ENCODE data around the gene ACTC1. TPM values are rescaled to one million over a fixed set of nuclear protein-coding genes. Genes with fewer than 3 reads are reported as not detected.

Gene ACTC1
- total RNA-seq, 1 donor from 2014 or later = not detected

- Mint-ChIP-seq H3K4me1 (ENCODE audit: low read depth) (no peaks in the 10 kb centered on the region), H3K4me3 (no peak overlapping the region), H3K9me3 (no peaks in the 10 kb centered on the region), H3K27ac (no peak overlapping the region), H3K36me3 (ENCODE audit: low read depth) (no peaks in the 10 kb centered on the region), H3K27me3 (ENCODE audit: insufficient read depth) (peaks cover 5% of the 10 kb centered on the region)
- DNase-seq (ENCODE audit: low spot score) = no peak
- intact Hi-C loops (cut with micrococcal nuclease) = no loop called here
These were observed 26.8 kb downstream of the ACTC1 start for GRCh38 chr15:34768530-34768929.

DNA sequence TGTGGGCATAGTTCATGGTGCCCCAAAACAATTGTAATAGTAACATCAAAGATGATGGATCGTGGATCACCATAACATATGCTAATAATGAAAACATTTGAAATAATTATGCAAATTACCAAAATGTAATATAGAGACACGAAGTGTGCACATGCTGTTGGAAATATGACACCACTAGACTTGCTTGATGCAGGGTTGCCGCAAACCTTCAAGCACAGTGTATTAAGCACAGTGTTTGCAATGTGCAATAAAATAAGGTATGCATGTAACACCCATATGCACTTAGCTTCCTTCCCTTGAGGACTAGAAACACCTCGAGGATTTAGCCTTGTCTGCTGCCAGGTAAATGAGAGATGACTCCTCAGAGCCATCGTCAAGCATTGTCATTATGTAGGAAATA lies 29.6 kb downstream of the ACTC1 start:
- Mint-ChIP-seq H3K27me3 (ENCODE audit: insufficient read depth) (no peaks in the 10 kb centered on the region), H3K27ac (no peak overlapping the region), H3K9me3 (no peaks in the 10 kb centered on the region), H3K4me3 (no peak overlapping the region), H3K36me3 (ENCODE audit: low read depth) (no peaks in the 10 kb centered on the region), H3K4me1 (ENCODE audit: low read depth) (no peaks in the 10 kb centered on the region)
- intact Hi-C loops (cut with micrococcal nuclease) = no loop called here
- no peak for DNase-seq (ENCODE audit: low spot score)

DNA sequence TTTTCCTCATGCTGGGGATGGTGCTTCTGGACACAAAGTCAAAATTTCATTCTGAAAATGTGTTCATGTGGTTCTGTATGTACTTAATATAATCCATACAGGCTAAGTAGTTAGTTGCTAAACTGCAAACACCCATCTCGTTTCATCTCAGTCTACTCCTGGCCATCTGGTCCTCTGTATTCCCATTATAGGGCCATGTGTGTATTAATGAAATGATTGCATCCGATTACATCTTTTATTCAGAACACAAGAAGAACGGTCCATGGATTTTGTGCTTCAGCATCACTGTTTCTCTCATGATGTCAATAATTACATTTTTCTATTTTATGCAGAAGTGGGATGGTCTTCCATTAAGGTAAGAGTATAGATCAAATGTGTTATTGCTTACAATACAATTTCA lies 34.4 kb downstream of the ACTC1 start:
- no peak overlapping the region for H3K27ac Mint-ChIP-seq
- intact Hi-C loops (cut with micrococcal nuclease) = no loop called here
- peaks cover 19% of the 10 kb centered on the region for H3K27me3 Mint-ChIP-seq (ENCODE audit: insufficient read depth)
- H3K4me1 Mint-ChIP-seq (ENCODE audit: low read depth) = no peaks in the 10 kb centered on the region
- no peaks in the 10 kb centered on the region for H3K9me3 Mint-ChIP-seq
- H3K4me3 Mint-ChIP-seq = no peak overlapping the region
- H3K36me3 Mint-ChIP-seq (ENCODE audit: low read depth) = no peaks in the 10 kb centered on the region
- no peak for DNase-seq (ENCODE audit: low spot score)

DNA sequence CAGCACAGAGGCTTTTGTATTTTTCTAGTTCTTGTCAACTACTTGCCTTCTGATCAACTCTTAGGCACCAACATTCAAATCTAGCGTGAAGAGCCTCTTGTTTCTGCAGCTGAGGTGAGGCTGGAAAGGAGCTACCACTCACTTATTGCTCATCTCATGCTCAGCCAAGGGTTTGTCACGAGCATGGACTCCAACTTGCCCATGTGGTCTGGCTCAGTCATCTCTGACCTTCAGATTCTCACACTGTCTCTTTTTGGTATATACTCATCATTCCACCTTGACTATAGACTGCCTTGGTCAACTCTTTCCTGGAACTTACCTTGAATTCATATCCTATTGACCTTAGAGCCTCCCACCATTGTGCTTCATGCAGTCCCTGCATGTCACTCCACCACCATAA lies 35.4 kb downstream of the ACTC1 start:
- intact Hi-C loops (cut with micrococcal nuclease) = no loop called here
- Mint-ChIP-seq H3K4me3 (no peak overlapping the region), H3K27me3 (ENCODE audit: insufficient read depth) (peaks cover 27% of the 10 kb centered on the region), H3K4me1 (ENCODE audit: low read depth) (no peaks in the 10 kb centered on the region), H3K27ac (no peak overlapping the region), H3K36me3 (ENCODE audit: low read depth) (no peaks in the 10 kb centered on the region), H3K9me3 (no peaks in the 10 kb centered on the region)
- DNase-seq (ENCODE audit: low spot score) = no peak

DNA sequence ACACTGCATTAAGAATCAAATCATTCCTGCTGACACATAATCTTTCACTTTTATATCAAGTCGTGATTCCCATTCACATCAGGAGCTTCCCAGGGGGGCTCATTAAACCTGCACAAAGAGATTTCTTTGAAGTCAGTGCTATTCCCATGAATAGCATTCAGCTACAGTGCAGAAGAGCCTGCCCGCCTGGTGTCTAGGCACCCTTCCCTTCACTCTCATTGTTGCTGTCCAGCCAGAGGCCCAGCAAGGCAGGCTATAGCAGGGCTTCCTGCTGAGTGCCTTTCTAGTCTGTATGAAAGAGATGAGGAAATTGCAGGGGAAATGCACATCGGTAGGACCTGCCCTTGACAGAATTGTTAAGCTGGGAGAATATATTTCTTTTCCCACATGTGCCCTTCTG lies 36.0 kb downstream of the ACTC1 start:
- H3K36me3 Mint-ChIP-seq (ENCODE audit: low read depth) = no peaks in the 10 kb centered on the region
- H3K4me3 Mint-ChIP-seq = no peak overlapping the region
- no peaks in the 10 kb centered on the region for H3K4me1 Mint-ChIP-seq (ENCODE audit: low read depth)
- intact Hi-C loops (cut with micrococcal nuclease) = no loop called here
- H3K9me3 Mint-ChIP-seq = no peaks in the 10 kb centered on the region
- H3K27me3 Mint-ChIP-seq (ENCODE audit: insufficient read depth) = peaks cover 27% of the 10 kb centered on the region
- no peak for DNase-seq (ENCODE audit: low spot score)
- no peak overlapping the region for H3K27ac Mint-ChIP-seq

GRCh38 chr15:34757262-34757661 lies 38.1 kb downstream of the ACTC1 start:
- no peak overlapping the region for H3K4me3 Mint-ChIP-seq
- no peak for DNase-seq (ENCODE audit: low spot score)
- no peaks in the 10 kb centered on the region for H3K4me1 Mint-ChIP-seq (ENCODE audit: low read depth)
- no peak overlapping the region for H3K27ac Mint-ChIP-seq
- no peaks in the 10 kb centered on the region for H3K9me3 Mint-ChIP-seq
- intact Hi-C loops (cut with micrococcal nuclease) = no loop called here
- H3K27me3 Mint-ChIP-seq (ENCODE audit: insufficient read depth) = peaks cover 37% of the 10 kb centered on the region
- H3K36me3 Mint-ChIP-seq (ENCODE audit: low read depth) = no peaks in the 10 kb centered on the region

- H3K9me3 Mint-ChIP-seq = no peaks in the 10 kb centered on the region
These were observed 40.0 kb downstream of the ACTC1 start for GRCh38 chr15:34755419-34755773.

GRCh38 chr15:34754674-34755418 lies 40.5 kb downstream of the ACTC1 start, which contains the start of gene GJD2:
Gene GJD2, minus strand, starts transcription at chr15:34754998. Its CDS starts 510 bp downstream, at chr15:34754488.
- no peak within 1 kb of the TSS for H3K27ac Mint-ChIP-seq
- H3K27me3 Mint-ChIP-seq (ENCODE audit: insufficient read depth) = peaks cover 43% of the 10 kb centered on the region
- no peak for DNase-seq (ENCODE audit: low spot score)
- no peaks in the 10 kb centered on the region for H3K9me3 Mint-ChIP-seq
- H3K4me3 Mint-ChIP-seq = no peak within 1 kb of the TSS
- intact Hi-C loops (cut with micrococcal nuclease) = no loop called here
- no peaks in the 10 kb centered on the region for H3K4me1 Mint-ChIP-seq (ENCODE audit: low read depth)
- H3K36me3 Mint-ChIP-seq (ENCODE audit: low read depth) = no peaks in the 10 kb centered on the region

More at GRCh38 chr15:34755419-34755773, 40.0 kb downstream of the ACTC1 start:
- Mint-ChIP-seq H3K36me3 (ENCODE audit: low read depth) (no peaks in the 10 kb centered on the region), H3K27ac (no peak overlapping the region), H3K27me3 (ENCODE audit: insufficient read depth) (peaks cover 43% of the 10 kb centered on the region), H3K4me1 (ENCODE audit: low read depth) (no peaks in the 10 kb centered on the region), H3K4me3 (no peak overlapping the region)
- intact Hi-C loops (cut with micrococcal nuclease) = no loop called here
- DNase-seq (ENCODE audit: low spot score) = no peak

DNA sequence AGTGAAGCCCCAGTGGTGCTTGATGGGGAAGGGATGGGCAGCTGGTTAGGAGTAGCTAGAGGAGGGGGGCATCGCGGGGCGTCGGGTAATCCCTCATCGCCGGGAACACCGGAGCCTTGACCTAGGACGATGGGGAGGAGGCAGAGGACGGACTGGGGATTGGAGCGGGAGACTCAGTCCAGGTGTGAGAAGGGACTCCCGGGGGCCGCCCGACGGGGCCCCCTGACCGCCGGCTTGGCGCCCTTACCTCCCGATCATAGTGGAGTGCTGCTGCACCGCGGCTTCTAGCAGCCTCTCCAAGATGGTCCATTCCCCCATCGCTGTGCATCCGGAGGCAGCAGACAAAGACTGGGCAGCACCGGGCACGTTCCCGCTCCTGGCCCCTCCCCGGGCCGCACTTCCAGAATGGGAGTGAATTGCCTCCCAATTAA lies 41.2 kb downstream of the ACTC1 start:
- Mint-ChIP-seq H3K9me3 (no peaks in the 10 kb centered on the region), H3K27ac (no peak overlapping the region), H3K4me3 (no peak overlapping the region), H3K27me3 (ENCODE audit: insufficient read depth) (peaks cover 46% of the 10 kb centered on the region), H3K4me1 (ENCODE audit: low read depth) (no peaks in the 10 kb centered on the region), H3K36me3 (ENCODE audit: low read depth) (no peaks in the 10 kb centered on the region)
- intact Hi-C loops (cut with micrococcal nuclease) = no loop called here
- DNase-seq (ENCODE audit: low spot score) = no peak

DNA sequence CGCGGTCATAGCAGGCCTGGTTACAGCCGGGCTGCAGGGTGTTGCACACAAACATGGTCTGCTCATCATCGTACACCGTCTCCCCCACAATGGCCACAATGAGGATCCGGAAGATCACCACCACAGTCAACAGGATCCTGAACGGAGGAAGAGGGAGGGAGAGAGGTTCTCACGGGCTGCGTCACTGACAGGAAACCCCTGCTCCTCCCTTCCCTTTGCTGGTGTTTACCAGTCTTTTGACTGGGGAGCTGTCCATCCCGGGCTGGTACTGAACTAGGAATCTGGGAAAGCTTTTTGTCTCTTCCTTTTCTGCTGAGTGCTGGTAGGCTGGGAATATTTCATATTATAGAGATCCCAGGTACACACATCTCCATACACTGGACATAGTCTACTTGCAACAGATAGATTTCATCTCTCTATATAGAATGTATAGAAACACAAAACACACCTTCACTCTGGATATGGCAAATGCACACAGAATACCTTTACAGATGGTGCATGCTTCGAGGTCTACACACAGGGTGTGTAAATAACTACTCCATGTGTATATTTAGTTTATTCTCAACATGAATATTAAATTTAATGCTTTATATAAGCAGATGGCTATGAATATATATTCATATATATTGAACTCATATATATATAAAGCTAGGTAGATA lies 42.0 kb downstream of the ACTC1 start:
- intact Hi-C loops (cut with micrococcal nuclease) = no loop called here
- Mint-ChIP-seq H3K36me3 (ENCODE audit: low read depth) (no peaks in the 10 kb centered on the region), H3K4me1 (ENCODE audit: low read depth) (no peaks in the 10 kb centered on the region), H3K27ac (no peak overlapping the region), H3K27me3 (ENCODE audit: insufficient read depth) (peaks cover 48% of the 10 kb centered on the region), H3K9me3 (no peaks in the 10 kb centered on the region), H3K4me3 (no peak overlapping the region)
- DNase-seq (ENCODE audit: low spot score) = no peak

DNA sequence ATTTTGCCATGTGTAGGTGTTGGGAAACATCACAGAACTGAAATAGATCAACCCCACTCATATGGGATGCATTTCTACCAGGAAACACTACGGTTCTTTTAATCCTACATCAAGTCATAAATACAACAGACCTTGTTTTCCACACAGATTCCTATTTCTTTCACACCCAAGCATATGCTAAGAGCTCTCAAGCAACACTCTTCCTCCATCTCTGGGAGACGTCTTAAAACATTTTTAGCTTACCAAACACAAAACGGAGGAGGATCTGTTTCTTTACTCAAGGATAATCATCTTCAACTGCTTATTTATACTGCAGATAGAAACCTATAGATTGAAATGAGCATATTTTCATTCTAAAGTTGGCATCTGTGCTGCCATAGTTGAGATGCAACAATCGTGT lies 45.7 kb downstream of the ACTC1 start:
- Mint-ChIP-seq H3K36me3 (ENCODE audit: low read depth) (no peaks in the 10 kb centered on the region), H3K9me3 (no peaks in the 10 kb centered on the region), H3K4me1 (ENCODE audit: low read depth) (no peaks in the 10 kb centered on the region), H3K27ac (no peak overlapping the region), H3K4me3 (no peak overlapping the region), H3K27me3 (ENCODE audit: insufficient read depth) (peaks cover 24% of the 10 kb centered on the region)
- intact Hi-C loops (cut with micrococcal nuclease) = no loop called here
- DNase-seq (ENCODE audit: low spot score) = no peak

Measured in activated T-helper 1 cell treated with anti-CD3 and anti-CD28 coated beads, Interleukin-12 subunit alpha, Interleukin-12 subunit beta, Interleukin-2, Interleukin-4 antibody, amounts not matched to agents 30 ng/mL and 10 ng/mL and 1 ng/mL, durations not matched to agents 14 hours and 24 hours and 36 hours (primary cell).